Spinal cord (tissue), 10 donors: ENCODE measurements around the gene ARHGAP11A. TPM values are rescaled to one million over a fixed set of nuclear protein-coding genes. Genes with fewer than 3 reads are reported as not detected.
A peak's percentile ranks its signal among the peaks of the same experiment; 100 is the strongest.
"Not testable (repeated sequence)": the region's sequence is repeated elsewhere in the genome, so short reads cannot be mapped to it uniquely, and the experiment has no call there.

Experiments
- DNase-seq, 6 donors: peaks; one replicate each; pipeline versions ENCODE4 v3.0.0 to v3.0.0-alpha.2; 2013 to 2015; ENCODE audit warnings: low spot score in 6 of 6, low read depth in 4 of 6
- H3K27ac ChIP-seq: one replicate; pipeline ENCODE4 v1.5.1; 2013; ENCODE audit warnings: low read depth, low read length, control low read depth
- H3K27me3 ChIP-seq: one replicate; pipeline ENCODE4 v1.6.1; 2013; ENCODE audit warnings: low read length; ENCODE audit not compliant: control insufficient read depth, insufficient read depth
- H3K36me3 ChIP-seq: one replicate; pipeline ENCODE4 v1.6.1; 2013; ENCODE audit warnings: low read length; ENCODE audit not compliant: control insufficient read depth, insufficient read depth
- H3K4me1 ChIP-seq: one replicate; pipeline ENCODE4 v1.6.1; 2013; ENCODE audit warnings: low read length; ENCODE audit not compliant: control insufficient read depth, insufficient read depth
- H3K4me3 ChIP-seq: one replicate; pipeline ENCODE4 v1.5.1; 2013; ENCODE audit warnings: low read depth, low read length, control low read depth
- H3K9me3 ChIP-seq: one replicate; pipeline ENCODE4 v1.6.1; 2013; ENCODE audit warnings: low read length; ENCODE audit not compliant: control insufficient read depth, insufficient read depth
- WGBS: methylation state at CpG from one replicate; pipeline ENCODE4 v1.1.5; 2013; ENCODE audit warnings: missing lambda C conversion rate; ENCODE audit not compliant: insufficient coverage; 5-methylcytosine and 5-hydroxymethylcytosine counted together
- long read RNA-seq, 4 donors: transcript quantifications; one replicate each; lab custom pipeline, GENCODE V29; 2026
- polyA plus RNA-seq, 2 donors: library from polyadenylated mRNA; unstranded; fragments of 120-200 nt; gene quantifications; one replicate each; pipeline ENCODE4 v1.2.1, GENCODE V29; 2013; ENCODE audit not compliant: insufficient read length in 2 of 2
- total RNA-seq, 2 donors: library from RNA; depleted of rRNA in 1 of 2; stranded (reverse); fragments of 120-200 nt in 1 of 2; fragments of >200 nt in 1 of 2; gene quantifications; one replicate each; pipeline versions ENCODE4 v1.2.3 to v1.2.4, GENCODE V29; 2013 to 2014
- donor health status: healthy.

ARHGAP11A gene, protein sequence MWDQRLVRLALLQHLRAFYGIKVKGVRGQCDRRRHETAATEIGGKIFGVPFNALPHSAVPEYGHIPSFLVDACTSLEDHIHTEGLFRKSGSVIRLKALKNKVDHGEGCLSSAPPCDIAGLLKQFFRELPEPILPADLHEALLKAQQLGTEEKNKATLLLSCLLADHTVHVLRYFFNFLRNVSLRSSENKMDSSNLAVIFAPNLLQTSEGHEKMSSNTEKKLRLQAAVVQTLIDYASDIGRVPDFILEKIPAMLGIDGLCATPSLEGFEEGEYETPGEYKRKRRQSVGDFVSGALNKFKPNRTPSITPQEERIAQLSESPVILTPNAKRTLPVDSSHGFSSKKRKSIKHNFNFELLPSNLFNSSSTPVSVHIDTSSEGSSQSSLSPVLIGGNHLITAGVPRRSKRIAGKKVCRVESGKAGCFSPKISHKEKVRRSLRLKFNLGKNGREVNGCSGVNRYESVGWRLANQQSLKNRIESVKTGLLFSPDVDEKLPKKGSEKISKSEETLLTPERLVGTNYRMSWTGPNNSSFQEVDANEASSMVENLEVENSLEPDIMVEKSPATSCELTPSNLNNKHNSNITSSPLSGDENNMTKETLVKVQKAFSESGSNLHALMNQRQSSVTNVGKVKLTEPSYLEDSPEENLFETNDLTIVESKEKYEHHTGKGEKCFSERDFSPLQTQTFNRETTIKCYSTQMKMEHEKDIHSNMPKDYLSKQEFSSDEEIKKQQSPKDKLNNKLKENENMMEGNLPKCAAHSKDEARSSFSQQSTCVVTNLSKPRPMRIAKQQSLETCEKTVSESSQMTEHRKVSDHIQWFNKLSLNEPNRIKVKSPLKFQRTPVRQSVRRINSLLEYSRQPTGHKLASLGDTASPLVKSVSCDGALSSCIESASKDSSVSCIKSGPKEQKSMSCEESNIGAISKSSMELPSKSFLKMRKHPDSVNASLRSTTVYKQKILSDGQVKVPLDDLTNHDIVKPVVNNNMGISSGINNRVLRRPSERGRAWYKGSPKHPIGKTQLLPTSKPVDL
- total RNA-seq (10 to 100 TPM; 16.5 to 17.5 TPM), polyA plus RNA-seq (10 to 100 TPM; 16.3 to 21.3 TPM)
- long read RNA-seq, donor 1, full-length matches to known transcripts = 4 of 4 reads
- long read RNA-seq, donor 1, partial matches to known transcripts = 0 of 4 reads
- long read RNA-seq, donor 1, other reads (novel, unspliced or antisense) = 0 of 4 reads
- long read RNA-seq, donor 2, partial matches to known transcripts = 0 of 2 reads
- long read RNA-seq, donor 2, other reads (novel, unspliced or antisense) = 0 of 2 reads
- long read RNA-seq, donor 3 = 0 reads
- long read RNA-seq, donor 4 = 0 reads

DNA sequence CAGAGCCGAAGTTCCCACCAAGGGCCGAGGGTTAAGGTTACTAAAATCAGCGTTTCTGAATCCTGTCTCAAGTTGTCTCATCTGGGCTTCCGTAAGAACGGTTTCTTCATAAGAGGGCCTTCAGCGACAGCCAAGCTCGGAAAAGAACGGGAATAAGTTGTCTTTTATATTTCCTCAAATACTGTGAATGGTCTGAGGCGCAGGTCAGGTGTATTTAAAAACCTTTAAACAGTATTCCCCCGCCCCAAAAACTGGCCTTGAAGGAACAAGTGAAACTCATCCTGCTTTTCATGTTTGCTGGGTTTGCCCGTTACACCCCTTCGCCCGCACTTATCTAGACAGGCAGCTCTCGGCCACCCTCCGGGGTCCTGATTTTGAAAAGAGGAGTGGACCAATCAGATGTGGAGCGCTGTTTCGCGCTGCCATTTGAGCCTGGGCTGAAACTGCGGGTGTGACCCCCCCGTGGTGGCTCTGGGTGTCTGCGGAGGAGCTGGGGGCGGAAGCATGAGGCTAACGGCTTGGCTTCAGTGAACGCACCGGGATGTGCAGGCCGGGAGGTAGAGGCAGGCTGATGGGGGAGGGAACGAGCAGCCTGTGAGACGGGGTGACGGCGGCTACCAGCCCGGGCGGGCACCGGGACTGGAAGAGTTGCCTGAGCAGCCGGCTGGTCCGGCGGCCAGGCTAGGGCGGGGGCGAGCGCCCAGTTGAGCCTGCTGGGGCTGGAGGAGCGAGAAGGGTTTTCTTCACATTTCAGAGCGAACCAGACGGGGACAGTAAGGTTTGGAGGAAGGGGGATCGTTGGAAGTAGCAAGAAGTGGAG is at the start of gene ARHGAP11A:
Gene ARHGAP11A (plus strand): TSS at position 454 of the 820 bp plus-strand sequence. CDS start 708 bp downstream, outside the sequence.
- peak; percentile 81 to 98 (median 94) for DNase-seq
- 0% methylated on average over 13 of the region's 43 CpGs for WGBS
- H3K27ac ChIP-seq = peak within 1 kb of the TSS; percentile 80
- H3K4me1 ChIP-seq, H3K36me3 ChIP-seq, H3K27me3 ChIP-seq, H3K9me3 ChIP-seq: not testable (repeated sequence)
- peak within 1 kb of the TSS; percentile 42 for H3K4me3 ChIP-seq

DNA sequence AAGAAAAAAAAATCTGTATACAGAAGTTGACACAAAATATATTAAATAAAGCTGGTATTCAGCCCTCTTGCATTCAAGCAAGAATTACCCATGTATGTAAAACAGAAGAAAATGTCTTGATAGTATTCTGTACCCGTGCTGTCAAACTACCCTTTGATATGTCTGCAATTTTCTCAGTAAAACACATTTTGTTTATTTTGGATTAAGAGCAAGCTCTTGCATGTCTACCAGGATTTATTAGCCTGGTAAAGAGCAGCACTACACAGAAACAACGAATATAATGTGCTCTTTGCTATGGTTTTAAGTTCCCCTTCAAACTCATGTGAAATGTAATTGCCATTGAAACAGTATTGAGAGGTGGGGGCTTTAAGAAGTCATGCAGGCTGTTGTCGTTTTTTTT is 46.3 kb upstream of the ARHGAP11A start:
- not testable (repeated sequence) for H3K4me3 ChIP-seq, H3K27me3 ChIP-seq, H3K9me3 ChIP-seq, DNase-seq, H3K4me1 ChIP-seq, H3K27ac ChIP-seq, H3K36me3 ChIP-seq
- no CpG with 5 or more reads among the region's 3 CpGs for WGBS

DNA sequence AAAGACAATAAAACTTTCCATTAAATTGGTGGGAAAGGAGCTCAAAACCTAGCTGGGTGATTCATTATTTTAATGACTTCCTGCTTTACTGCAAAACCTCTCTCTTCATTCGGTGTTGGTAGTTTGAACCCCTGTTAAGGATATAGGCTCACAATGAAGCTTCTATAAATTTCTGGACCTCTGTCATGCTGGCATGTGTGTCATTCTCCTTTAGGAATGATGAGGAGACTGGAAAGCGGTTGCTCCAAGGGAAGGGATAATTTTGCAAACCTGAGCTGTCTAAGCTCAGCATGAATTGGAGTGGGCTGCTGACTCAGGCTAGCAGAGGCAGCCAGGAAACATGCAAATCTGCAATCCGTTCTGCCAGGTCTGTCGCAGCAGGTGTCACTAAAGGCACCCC is 36.8 kb upstream of the ARHGAP11A start:
- H3K4me3 ChIP-seq, H3K36me3 ChIP-seq: not testable (repeated sequence)

DNA sequence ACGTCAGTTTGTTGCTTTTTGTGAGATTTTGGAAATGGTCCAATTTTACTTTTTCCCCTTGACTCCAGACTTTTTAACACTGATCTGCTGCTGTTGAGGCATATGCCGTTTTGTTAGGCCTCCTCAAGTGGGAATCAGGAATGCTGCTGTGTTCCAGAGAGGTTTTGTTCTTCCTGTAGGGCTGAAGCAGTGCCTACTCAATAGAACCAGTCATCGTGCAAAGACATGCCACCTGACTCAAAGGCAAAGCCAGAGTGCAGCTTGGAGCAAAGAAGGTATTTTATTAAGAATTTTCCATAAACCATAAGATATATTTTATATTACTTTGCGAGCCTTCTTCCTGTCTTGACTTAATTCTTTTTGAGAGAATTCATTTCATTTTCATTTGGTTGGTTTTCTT is 29.5 kb upstream of the ARHGAP11A start:
- H3K9me3 ChIP-seq, H3K4me3 ChIP-seq, H3K4me1 ChIP-seq, H3K27me3 ChIP-seq, DNase-seq, H3K27ac ChIP-seq, H3K36me3 ChIP-seq: not testable (repeated sequence)
- WGBS = no CpG with 5 or more reads among the region's 4 CpGs

More for the DNA sequence above, 36.8 kb upstream of the ARHGAP11A start:
- WGBS = no CpG with 5 or more reads among the region's 4 CpGs
- DNase-seq, H3K27me3 ChIP-seq, H3K4me1 ChIP-seq, H3K9me3 ChIP-seq, H3K27ac ChIP-seq: not testable (repeated sequence)

DNA sequence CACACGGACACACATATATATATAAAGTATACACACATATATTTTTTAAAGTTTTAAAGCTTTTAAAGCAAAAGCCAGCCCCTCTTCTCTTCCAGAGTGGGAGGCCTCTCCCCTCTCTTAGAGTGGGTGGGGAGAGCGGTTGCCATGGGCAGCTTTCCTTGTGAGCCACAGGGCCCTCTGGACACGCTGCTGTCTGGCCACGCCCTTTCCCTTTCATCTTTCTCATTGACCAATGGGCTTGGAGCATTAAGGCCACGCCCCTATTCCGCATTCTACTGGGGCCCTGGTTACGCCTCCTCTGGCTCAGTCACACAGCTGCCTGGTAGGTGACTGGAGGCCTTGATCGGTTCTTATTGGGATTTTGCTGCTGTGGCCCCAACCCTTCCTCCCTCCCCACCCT is 22.2 kb upstream of the ARHGAP11A start, which contains the start of gene GOLGA8N:
Gene GOLGA8N (plus strand): TSS at position 306 of the 400 bp plus-strand sequence.
- H3K4me3 ChIP-seq, H3K27me3 ChIP-seq, H3K27ac ChIP-seq, H3K4me1 ChIP-seq, H3K36me3 ChIP-seq, DNase-seq, H3K9me3 ChIP-seq: not testable (repeated sequence)
- WGBS = no CpG with 5 or more reads among the region's 8 CpGs

DNA sequence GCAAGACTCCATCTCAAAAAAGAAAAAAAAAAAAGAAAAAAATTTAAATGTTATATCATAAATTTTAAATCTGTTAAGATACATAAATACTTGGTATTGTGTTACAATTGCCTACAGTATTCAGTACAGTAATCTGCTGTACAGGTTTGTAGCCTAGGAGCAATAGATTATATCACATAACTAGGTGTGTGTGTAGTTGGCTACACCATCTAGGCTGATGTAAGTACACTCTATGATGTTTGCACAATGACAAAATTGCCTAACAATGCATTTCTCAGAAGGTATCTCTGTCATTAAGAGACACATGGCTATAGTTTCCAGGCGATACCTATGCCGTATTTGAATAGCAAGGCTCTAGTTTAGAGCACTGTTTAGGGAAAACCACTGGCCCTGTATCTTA is 5.8 kb upstream of the ARHGAP11A start:
- H3K4me3 ChIP-seq, H3K4me1 ChIP-seq, H3K27me3 ChIP-seq, H3K27ac ChIP-seq, H3K9me3 ChIP-seq, DNase-seq, H3K36me3 ChIP-seq: not testable (repeated sequence)
- WGBS = no CpG with 5 or more reads among the region's 2 CpGs

DNA sequence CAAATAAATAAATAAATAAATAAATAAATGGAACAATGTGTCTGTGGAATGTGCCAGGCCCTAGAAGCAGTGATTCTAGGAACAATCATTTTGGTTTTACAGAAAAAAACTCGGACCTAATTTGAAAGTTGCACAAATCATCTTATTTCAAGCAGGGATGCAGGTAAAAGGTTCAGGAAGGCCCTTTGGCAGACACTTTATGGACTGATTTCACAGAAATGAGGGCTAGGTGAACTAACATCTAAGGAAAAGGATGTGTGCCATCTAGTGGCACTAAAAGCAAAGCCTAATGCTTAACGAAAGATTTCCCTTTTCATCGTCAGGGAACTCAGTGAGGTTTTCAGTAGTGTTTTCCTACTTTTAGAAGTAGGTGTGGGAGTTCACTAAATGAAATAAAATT is 4.6 kb upstream of the ARHGAP11A start:
- H3K27me3 ChIP-seq, H3K27ac ChIP-seq, H3K4me3 ChIP-seq, H3K9me3 ChIP-seq, H3K4me1 ChIP-seq, H3K36me3 ChIP-seq: not testable (repeated sequence)
- WGBS = no CpG with 5 or more reads among the region's 3 CpGs
- peak in 2 of 6 donors; percentile 43 to 83 for DNase-seq

DNA sequence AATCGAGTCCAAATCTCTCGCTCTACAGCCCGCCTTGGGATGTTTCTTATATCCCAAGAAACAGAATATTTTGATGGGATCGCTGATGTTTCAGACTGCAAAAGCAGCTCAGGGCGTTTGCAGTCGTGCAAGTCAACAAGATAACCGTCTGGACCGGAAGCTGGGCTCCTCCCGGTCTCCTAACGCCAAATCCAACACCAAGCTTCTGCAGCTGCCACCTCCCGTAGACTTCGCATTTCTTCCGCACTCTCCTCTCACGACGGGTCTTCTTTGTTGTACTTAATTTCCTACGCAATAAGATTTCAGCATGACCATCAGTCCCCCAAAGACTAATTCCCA is 623 bp upstream of the ARHGAP11A start:
- H3K4me1 ChIP-seq, H3K9me3 ChIP-seq, H3K36me3 ChIP-seq, H3K27me3 ChIP-seq, DNase-seq: not testable (repeated sequence)
- Histone ChIP-seq H3K27ac (peak overlapping the region; percentile 80), H3K4me3 (peak overlapping the region; percentile 42)
- 4% methylated on average over 4 of the region's 16 CpGs for WGBS
